ENCODE data around the gene AFM. TPM values are rescaled to one million over a fixed set of nuclear protein-coding genes. Genes with fewer than 3 reads are reported as not detected.

The AFM gene
- total and polyA plus RNA-seq, 2 of the 8 experiments (the other 6 are each of a cell fraction or from before 2014, with no cell fraction given), result not detected

- no peak for TF ChIP-seq CHD7 (IDR thresholded peaks at IDR 0.05; ENCODE audit: insufficient replicate concordance, low read length)
- TF ChIP-seq CHD1 (IDR thresholded peaks at IDR 0.05; ENCODE audit: low read depth, low read length), result no peak
- no peak for TF ChIP-seq BACH1 (IDR thresholded peaks at IDR 0.05; ENCODE audit: low read length)
Observed at GRCh38 chr4:73459048-73459421, 22.5 kb upstream of the AFM start (continued).
